ENCODE measurements around the gene GPHA2. TPM values are rescaled to one million over a fixed set of nuclear protein-coding genes. Genes with fewer than 3 reads are reported as not detected.

Gene GPHA2
- polyA plus RNA-seq, 2 of the 4 experiments (the other 2 are of a cell fraction), result not detected

DNA sequence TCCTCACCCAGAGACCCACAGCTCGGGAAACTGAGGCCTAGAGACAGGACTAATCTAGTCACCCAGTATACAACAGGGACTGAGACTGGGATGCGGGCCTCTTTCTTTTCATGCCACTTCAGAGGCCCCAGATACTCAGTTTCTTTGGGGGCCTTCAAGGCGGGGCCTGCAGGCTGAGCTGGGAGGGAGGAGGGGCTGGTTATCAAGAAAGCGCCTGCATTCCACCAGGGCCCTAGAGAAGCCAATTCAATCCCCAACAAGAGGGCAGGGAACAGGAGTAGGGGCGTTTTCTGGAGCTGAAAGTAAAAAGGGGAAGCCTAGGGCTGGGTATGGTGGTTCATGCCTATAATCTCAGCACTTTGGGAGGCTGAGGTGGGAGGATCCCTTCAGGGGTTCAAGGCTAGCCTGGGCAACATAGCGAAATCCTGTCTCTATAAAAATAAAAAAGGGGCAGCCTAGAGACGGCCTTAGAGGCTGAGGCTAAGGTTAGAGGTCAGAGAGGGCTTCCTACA, 20.3 kb downstream of the GPHA2 start:
- ATAC-seq (no peak), DNase-seq (ENCODE audit: low read depth in 1 of 2, low spot score in 1 of 2) (no peak), FAIRE-seq (no peak)
- ChIA-PET CTCF (interaction anchor here (0.7 to 14.9 kb wide), 8 partner anchors 20 to 752 kb away, joined by 3 to 132 read pairs (median 7); partner anchors contain the start of gene ARL2), POLR2A (no interaction called here)
- 81% methylated on average over 6 of the region's 7 CpGs for WGBS (ENCODE audit: missing lambda C conversion rate)
- Histone ChIP-seq H3K4me3 (peak overlapping the region; percentile 70; the same call in 2 of the 3 replicates), H3K4me2 (peak overlapping the region; percentile 85), H3K4me1 (peaks cover 15% of the 10 kb centered on the region), H3K27ac (peak overlapping the region; percentile 77 to 91), H3K9me3 (no peaks in the 10 kb centered on the region)
- TF ChIP-seq, protein P1, sequence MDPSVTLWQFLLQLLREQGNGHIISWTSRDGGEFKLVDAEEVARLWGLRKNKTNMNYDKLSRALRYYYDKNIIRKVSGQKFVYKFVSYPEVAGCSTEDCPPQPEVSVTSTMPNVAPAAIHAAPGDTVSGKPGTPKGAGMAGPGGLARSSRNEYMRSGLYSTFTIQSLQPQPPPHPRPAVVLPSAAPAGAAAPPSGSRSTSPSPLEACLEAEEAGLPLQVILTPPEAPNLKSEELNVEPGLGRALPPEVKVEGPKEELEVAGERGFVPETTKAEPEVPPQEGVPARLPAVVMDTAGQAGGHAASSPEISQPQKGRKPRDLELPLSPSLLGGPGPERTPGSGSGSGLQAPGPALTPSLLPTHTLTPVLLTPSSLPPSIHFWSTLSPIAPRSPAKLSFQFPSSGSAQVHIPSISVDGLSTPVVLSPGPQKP (IDR thresholded peaks at IDR 0.05; ENCODE audit: low read depth, low read length), result no peak
- TF ChIP-seq HDAC2 (IDR thresholded peaks at IDR 0.05) (no peak), KDM1A (IDR thresholded peaks at IDR 0.05; ENCODE audit: low read depth) (no peak)

DNA sequence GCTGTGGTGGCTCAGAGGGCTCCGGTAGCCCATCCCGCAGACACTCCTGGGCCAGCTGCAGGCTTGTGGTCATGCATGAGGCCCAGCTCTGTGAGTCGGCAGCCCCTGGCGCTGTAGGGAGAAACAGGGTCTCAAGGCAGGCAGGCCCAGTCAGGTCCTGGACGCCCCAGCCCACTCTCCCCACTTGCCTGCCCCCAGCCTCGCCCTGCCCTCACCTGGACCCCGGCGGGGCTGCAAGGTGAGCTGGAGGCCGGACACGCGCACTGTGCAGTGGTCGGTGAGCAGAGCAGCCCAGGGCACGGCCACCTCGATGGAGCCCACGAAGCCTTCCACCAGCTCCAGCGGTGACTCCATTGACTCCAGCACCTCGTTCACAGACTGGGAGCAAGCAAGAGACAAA, 21.6 kb downstream of the GPHA2 start:
- TF ChIP-seq KDM5A (IDR thresholded peaks at IDR 0.05), result no peak
- TF ChIP-seq POLR2AphosphoS2 (conservative IDR thresholded peaks at IDR 0.05; ENCODE audit: low read length), result no peak
- no peak for TF ChIP-seq CEBPB (IDR thresholded peaks at IDR 0.05)
- TF ChIP-seq CHD4 (IDR thresholded peaks at IDR 0.05; ENCODE audit: borderline replicate concordance), result no peak
- TF ChIP-seq NPAS2 (CRISPR knock-in tag; IDR thresholded peaks at IDR 0.05; ENCODE audit: borderline replicate concordance), result no peak
- no peak for TF ChIP-seq TP53 (CRISPR knock-in tag; IDR thresholded peaks at IDR 0.05)
- no peak for TF ChIP-seq NR3C1 (IDR thresholded peaks at IDR 0.05)
- no peak for TF ChIP-seq TFCP2L1 (CRISPR knock-in tag; IDR thresholded peaks at IDR 0.05)
- TF ChIP-seq ZFP36 (IDR thresholded peaks at IDR 0.05; ENCODE audit: borderline replicate concordance, partially characterized antibody), result no peak
- TF ChIP-seq RARB (CRISPR knock-in tag; IDR thresholded peaks at IDR 0.05), result no peak
- TF ChIP-seq NFE2L2 (conservative IDR thresholded peaks at IDR 0.05; ENCODE audit: low read length), result no peak
- TF ChIP-seq, protein P2, sequence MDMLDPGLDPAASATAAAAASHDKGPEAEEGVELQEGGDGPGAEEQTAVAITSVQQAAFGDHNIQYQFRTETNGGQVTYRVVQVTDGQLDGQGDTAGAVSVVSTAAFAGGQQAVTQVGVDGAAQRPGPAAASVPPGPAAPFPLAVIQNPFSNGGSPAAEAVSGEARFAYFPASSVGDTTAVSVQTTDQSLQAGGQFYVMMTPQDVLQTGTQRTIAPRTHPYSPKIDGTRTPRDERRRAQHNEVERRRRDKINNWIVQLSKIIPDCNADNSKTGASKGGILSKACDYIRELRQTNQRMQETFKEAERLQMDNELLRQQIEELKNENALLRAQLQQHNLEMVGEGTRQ (IDR thresholded peaks at IDR 0.05), result no peak
- no peak for TF ChIP-seq ESRRA (IDR thresholded peaks at IDR 0.05; ENCODE audit: borderline replicate concordance, low read length)
- no peak for TF ChIP-seq PHF8 (IDR thresholded peaks at IDR 0.05; ENCODE audit: borderline replicate concordance, low read depth)
- TF ChIP-seq JUNB (IDR thresholded peaks at IDR 0.05), result no peak
- TF ChIP-seq CBX2 (IDR thresholded peaks at IDR 0.05; ENCODE audit: borderline replicate concordance, low read depth), result no peak
- TF ChIP-seq, protein P3, sequence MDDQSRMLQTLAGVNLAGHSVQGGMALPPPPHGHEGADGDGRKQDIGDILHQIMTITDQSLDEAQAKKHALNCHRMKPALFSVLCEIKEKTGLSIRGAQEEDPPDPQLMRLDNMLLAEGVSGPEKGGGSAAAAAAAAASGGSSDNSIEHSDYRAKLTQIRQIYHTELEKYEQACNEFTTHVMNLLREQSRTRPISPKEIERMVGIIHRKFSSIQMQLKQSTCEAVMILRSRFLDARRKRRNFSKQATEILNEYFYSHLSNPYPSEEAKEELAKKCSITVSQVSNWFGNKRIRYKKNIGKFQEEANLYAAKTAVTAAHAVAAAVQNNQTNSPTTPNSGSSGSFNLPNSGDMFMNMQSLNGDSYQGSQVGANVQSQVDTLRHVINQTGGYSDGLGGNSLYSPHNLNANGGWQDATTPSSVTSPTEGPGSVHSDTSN (IDR thresholded peaks at IDR 0.05), result no peak
- no peak for TF ChIP-seq ZC3H11A (IDR thresholded peaks at IDR 0.05)
- no peak for TF ChIP-seq RCOR1 (IDR thresholded peaks at IDR 0.05; ENCODE audit: low read depth, low read length)
- Histone ChIP-seq H3K4me2 (no peak overlapping the region), H3K4me1 (peaks cover 15% of the 10 kb centered on the region), H3K27ac (no peak overlapping the region), H3K9me3 (no peaks in the 10 kb centered on the region), H3K4me3 (no peak overlapping the region)
- WGBS (ENCODE audit: missing lambda C conversion rate), result 89% methylated on average over 13 of the region's 17 CpGs
- ATAC-seq (no peak), FAIRE-seq (no peak), DNase-seq (ENCODE audit: low read depth in 1 of 2, low spot score in 1 of 2) (no peak)
- ChIA-PET CTCF (interaction anchor here (1.8 to 14.9 kb wide), 5 partner anchors 19 to 100 kb away, joined by 4 to 132 read pairs (median 11); partner anchors contain the start of genes ARL2 and CDC42BPG), POLR2A (no interaction called here)

DNA sequence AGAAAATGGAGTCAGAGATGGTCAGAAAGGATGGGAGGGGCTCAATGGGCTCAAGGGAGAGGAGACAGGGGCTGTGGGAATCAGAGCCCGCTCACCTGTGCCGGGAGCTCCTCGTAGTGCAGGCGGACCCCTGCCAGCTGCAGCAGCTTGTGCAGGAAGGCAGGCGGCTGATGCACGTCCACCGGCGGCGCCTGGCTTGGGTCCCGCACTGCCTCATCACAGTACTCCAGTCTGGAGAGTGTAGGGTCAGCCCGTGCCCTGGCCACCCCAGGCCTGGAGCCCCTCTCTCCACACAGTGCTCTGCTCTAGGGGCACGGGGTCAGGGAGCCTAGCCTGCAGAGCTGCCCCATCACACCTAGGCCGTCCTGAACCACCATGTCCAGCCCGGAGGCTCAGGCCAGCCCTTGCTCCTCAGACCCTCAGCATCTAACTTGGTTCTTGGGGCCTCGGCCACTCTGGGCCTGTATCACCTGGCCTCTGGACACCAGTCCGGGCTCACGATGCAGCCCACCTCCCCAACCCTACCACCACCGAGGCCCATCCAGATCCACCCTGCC, 22.4 kb downstream of the GPHA2 start:
- ChIA-PET CTCF (interaction anchor here (1.8 to 14.9 kb wide), 5 partner anchors 11 to 101 kb away, joined by 4 to 132 read pairs (median 11); partner anchors contain the start of genes ARL2 and CDC42BPG), POLR2A (no interaction called here)
- H3K27ac ChIP-seq, result no peak overlapping the region
- FAIRE-seq, result no peak
- no peak overlapping the region for H3K4me3 ChIP-seq
- TF ChIP-seq HOXB5 (CRISPR knock-in tag; IDR thresholded peaks at IDR 0.05) (no peak), FOXS1 (CRISPR knock-in tag; IDR thresholded peaks at IDR 0.05) (no peak), NPAS2 (CRISPR knock-in tag; IDR thresholded peaks at IDR 0.05; ENCODE audit: borderline replicate concordance) (no peak), MYC (IDR thresholded peaks at IDR 0.05; ENCODE audit: borderline replicate concordance, low read length) (no peak), GATA3 (IDR thresholded peaks at IDR 0.05; ENCODE audit: borderline replicate concordance) (no peak), RARB (CRISPR knock-in tag; IDR thresholded peaks at IDR 0.05) (no peak), JUNB (IDR thresholded peaks at IDR 0.05) (no peak)
- TF ChIP-seq, protein P4, sequence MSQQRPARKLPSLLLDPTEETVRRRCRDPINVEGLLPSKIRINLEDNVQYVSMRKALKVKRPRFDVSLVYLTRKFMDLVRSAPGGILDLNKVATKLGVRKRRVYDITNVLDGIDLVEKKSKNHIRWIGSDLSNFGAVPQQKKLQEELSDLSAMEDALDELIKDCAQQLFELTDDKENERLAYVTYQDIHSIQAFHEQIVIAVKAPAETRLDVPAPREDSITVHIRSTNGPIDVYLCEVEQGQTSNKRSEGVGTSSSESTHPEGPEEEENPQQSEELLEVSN (IDR thresholded peaks at IDR 0.05; ENCODE audit: borderline replicate concordance, low read depth), result no peak
- TF ChIP-seq, protein P5, sequence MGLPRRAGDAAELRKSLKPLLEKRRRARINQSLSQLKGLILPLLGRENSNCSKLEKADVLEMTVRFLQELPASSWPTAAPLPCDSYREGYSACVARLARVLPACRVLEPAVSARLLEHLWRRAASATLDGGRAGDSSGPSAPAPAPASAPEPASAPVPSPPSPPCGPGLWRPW (IDR thresholded peaks at IDR 0.05), result no peak
- TF ChIP-seq, protein P6, sequence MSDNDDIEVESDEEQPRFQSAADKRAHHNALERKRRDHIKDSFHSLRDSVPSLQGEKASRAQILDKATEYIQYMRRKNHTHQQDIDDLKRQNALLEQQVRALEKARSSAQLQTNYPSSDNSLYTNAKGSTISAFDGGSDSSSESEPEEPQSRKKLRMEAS (IDR thresholded peaks at IDR 0.05), result no peak
- no peaks in the 10 kb centered on the region for H3K9me3 ChIP-seq
- WGBS (ENCODE audit: missing lambda C conversion rate), result 86% methylated on average over 17 of the region's 18 CpGs
- no peak for DNase-seq (ENCODE audit: low read depth in 1 of 2, low spot score in 1 of 2)
- ATAC-seq, result no peak
- no peak overlapping the region for H3K4me2 ChIP-seq
- H3K4me1 ChIP-seq, result peaks cover 11% of the 10 kb centered on the region
